ENCODE data around the gene NHERF1. TPM values are rescaled to one million over a fixed set of nuclear protein-coding genes. Genes with fewer than 3 reads are reported as not detected.
A peak's percentile ranks its signal among the peaks of the same experiment; 100 is the strongest.

NHERF1 gene
- total RNA-seq, 1 experiment from 2014 or later, result 90.8 TPM

GRCh38 chr17:74738051-74738996 lies 10.1 kb upstream of the NHERF1 start:
- Histone ChIP-seq H3K9me3 (ENCODE audit: control insufficient read depth, insufficient read depth, low read depth, low read length) (no peaks in the 10 kb centered on the region), H3K4me1 (ENCODE audit: control insufficient read depth, insufficient read depth, low read length) (peaks cover 7% of the 10 kb centered on the region), H3K4me3 (ENCODE audit: low read depth in 2 of 2, low read length in 2 of 2) (peak overlapping the region in 1 of 2 experiments; percentile 53; a peak in 2 of 4 replicates), H3K36me3 (ENCODE audit: control insufficient read depth, insufficient read depth, low read length) (no peaks in the 10 kb centered on the region), H3K27ac (ENCODE audit: low read length) (no peak overlapping the region), H3K27me3 (ENCODE audit: control insufficient read depth, insufficient read depth, low read length) (0 out of 2 replicates have a peak, but pooled peaks cover 3% of the 10 kb centered on the region)
- in situ Hi-C loops (cut with HindIII; ENCODE audit: low pct_unique_long_range_greater_than_20kb, low sequenced_read_pairs), result no loop called here
- ATAC-seq (0 out of 2 replicates have a peak, but pooled peaks have one; percentile 4), DNase-seq (ENCODE audit: low read depth, low spot score) (no peak)
- CTCF ChIA-PET, result interaction anchor here (0.5 to 3.6 kb wide), 9 partner anchors 9 to 81 kb away, joined by 3 to 103 read pairs (median 4); no protein-coding TSS in a partner anchor
- no peak for TF ChIP-seq CTCF (IDR thresholded peaks at IDR 0.05)
- TF ChIP-seq SIN3A (IDR thresholded peaks at IDR 0.05; ENCODE audit: borderline replicate concordance, insufficient read depth, low read depth, low read length), result no peak
- TF ChIP-seq REST (IDR thresholded peaks at IDR 0.05; ENCODE audit: insufficient read depth in 1 of 2, low read depth in 2 of 2, low read length in 1 of 2), result no peak
- no peak for TF ChIP-seq TCF7L2 (IDR thresholded peaks at IDR 0.05; ENCODE audit: low read depth, low read length)
- no peak for TF ChIP-seq POLR2AphosphoS5 (IDR thresholded peaks at IDR 0.05; ENCODE audit: low read depth, low read length)
- POLR2A ChIA-PET, result no interaction called here
- no TSS peak for BruUV-seq (replicated peaks)
- intact Hi-C loops (cut with micrococcal nuclease; ENCODE audit: unreplicated experiment), result loop anchor here (5.0 kb wide), 1 partner anchor 171 kb away; the partner anchor contains the start of gene CD300H

DNA sequence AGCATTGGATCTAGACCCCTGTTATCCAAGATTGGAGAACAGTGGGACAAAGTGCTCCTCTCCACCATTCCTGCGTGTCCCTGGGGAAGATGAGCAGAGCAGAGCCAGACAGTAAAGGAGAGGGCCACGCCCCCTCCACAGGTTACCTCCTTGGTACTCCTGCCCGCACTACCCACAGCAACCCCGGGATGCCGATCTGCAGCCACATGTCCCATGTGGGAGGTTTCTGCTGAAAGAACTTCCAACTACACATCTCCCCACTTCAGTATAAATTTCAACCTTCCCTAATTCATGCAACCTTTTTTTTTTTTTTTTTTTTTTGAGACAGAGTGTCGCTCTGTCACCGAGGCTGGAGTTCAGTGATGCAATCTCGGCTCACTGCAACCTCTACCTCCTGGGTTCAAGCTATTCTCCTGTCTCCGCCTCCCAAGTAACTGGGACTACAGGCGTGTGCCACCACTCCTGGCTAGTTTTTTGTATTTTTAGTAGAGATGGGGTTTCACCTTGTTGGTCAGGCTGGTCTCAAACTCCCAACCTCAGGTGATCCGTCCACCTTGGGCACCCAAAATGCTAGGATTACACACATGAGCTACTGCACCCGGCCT lies 9.1 kb upstream of the NHERF1 start:
- no TSS peak for BruUV-seq (replicated peaks)
- Histone ChIP-seq H3K4me3 (ENCODE audit: low read depth in 2 of 2, low read length in 2 of 2) (no peak overlapping the region), H3K9me3 (ENCODE audit: control insufficient read depth, insufficient read depth, low read depth, low read length) (no peaks in the 10 kb centered on the region), H3K27me3 (ENCODE audit: control insufficient read depth, insufficient read depth, low read length) (0 out of 2 replicates have a peak, but pooled peaks cover 3% of the 10 kb centered on the region), H3K4me1 (ENCODE audit: control insufficient read depth, insufficient read depth, low read length) (peaks cover 7% of the 10 kb centered on the region), H3K36me3 (ENCODE audit: control insufficient read depth, insufficient read depth, low read length) (no peaks in the 10 kb centered on the region), H3K27ac (ENCODE audit: low read length) (no peak overlapping the region)
- intact Hi-C loops (cut with micrococcal nuclease; ENCODE audit: unreplicated experiment) (loop anchor here (5.0 kb wide), 1 partner anchor 172 kb away; the partner anchor contains the start of gene CD300H), in situ Hi-C loops (cut with HindIII; ENCODE audit: low pct_unique_long_range_greater_than_20kb, low sequenced_read_pairs) (no loop called here)
- POLR2A ChIA-PET, result no interaction called here
- no peak for DNase-seq (ENCODE audit: low read depth, low spot score)
- ATAC-seq, result no peak
- TF ChIP-seq TCF7L2 (IDR thresholded peaks at IDR 0.05; ENCODE audit: low read depth, low read length) (no peak), POLR2AphosphoS5 (IDR thresholded peaks at IDR 0.05; ENCODE audit: low read depth, low read length) (no peak), SIN3A (IDR thresholded peaks at IDR 0.05; ENCODE audit: borderline replicate concordance, insufficient read depth, low read depth, low read length) (no peak), REST (IDR thresholded peaks at IDR 0.05; ENCODE audit: insufficient read depth in 1 of 2, low read depth in 2 of 2, low read length in 1 of 2) (no peak), CTCF (IDR thresholded peaks at IDR 0.05) (no peak)
- CTCF ChIA-PET, result interaction anchor here (0.7 to 1.6 kb wide), 2 partner anchors 32 to 80 kb away, joined by 6 to 7 read pairs; no protein-coding TSS in a partner anchor
